OCI-LY3 (cell line): Measurements from ENCODE around the gene CNIH3.

Experiments
- H2AFZ ChIP-seq: fragments of 200-600, 300-600 bp; shearing (Covaris generic); 2 replicates; pipeline ENCODE4 v1.6.0; 2014; ENCODE audit warnings: antibody characterized with exemption, low read depth, low read length
- H3K27ac ChIP-seq: fragments of 200-600, 300-600 bp; sonication (generic); 2 replicates; pipeline ENCODE4 v1.5.1; 2014; ENCODE audit warnings: mild to moderate bottlenecking, low read length, moderate library complexity, mixed read lengths
- H3K27me3 ChIP-seq: fragments of 200-600, 300-600 bp; sonication (generic); 2 replicates; pipeline ENCODE4 v1.6.1; 2014; ENCODE audit warnings: low read depth, low read length, mixed read lengths
- H3K36me3 ChIP-seq: fragments of 200-600, 300-600 bp; sonication (generic); replicated peaks from 2 replicates; pipeline ENCODE3; 2014; ENCODE audit warnings: low read depth, low read length, mixed read lengths
- H3K4me1 ChIP-seq: fragments of 300-600, 200-600 bp; sonication (generic); 2 replicates; pipeline ENCODE4 v1.6.1; 2014; ENCODE audit warnings: low read length, mixed read lengths
- H3K4me2 ChIP-seq: fragments of 200-600, 300-600 bp; sonication (generic); 2 replicates; pipeline ENCODE4 v1.6.1; 2014; ENCODE audit warnings: low read length, mixed read lengths
- H3K4me3 ChIP-seq: fragments of 300-600, 200-600 bp; sonication (generic); 2 replicates; pipeline ENCODE4 v1.5.1; 2014; ENCODE audit warnings: antibody characterized with exemption, mild to moderate bottlenecking, low read length, moderate library complexity
- H3K79me2 ChIP-seq: fragments of 300-600, 200-600 bp; shearing (Covaris generic); 2 replicates; pipeline ENCODE4 v1.6.1; 2014; ENCODE audit warnings: mild to moderate bottlenecking, low read length, mixed read lengths
- H3K9ac ChIP-seq: fragments of 300-600, 200-600 bp; shearing (Covaris generic); 2 replicates; pipeline ENCODE4 v1.6.0; 2014; ENCODE audit warnings: mild to moderate bottlenecking, low read length, moderate library complexity
- H3K9me3 ChIP-seq: fragments of 200-600, 300-600 bp; shearing (Covaris generic); 2 replicates; pipeline ENCODE4 v1.6.1; 2014; ENCODE audit warnings: low read length, mixed read lengths; ENCODE audit not compliant: insufficient read depth
- H4K20me1 ChIP-seq: fragments of 200-600, 300-600 bp; sonication (generic); 2 replicates; pipeline ENCODE4 v1.6.1; 2016; ENCODE audit warnings: low read length, mixed read lengths; ENCODE audit not compliant: insufficient read depth
- EZH2phosphoT487 ChIP-seq: fragments of 200-600 bp; shearing (Covaris generic); IDR thresholded peaks from 2 replicates; pipeline ENCODE4 v1.6.1; 2018; ENCODE audit warnings: antibody characterized with exemption, mixed run types, low read depth
- TF ChIP-seq, protein P1 (sequence below): fragments of 200-600, 300-600 bp; sonication (generic); IDR thresholded peaks from 2 replicates; pipeline ENCODE4 v1.5.1; 2014; ENCODE audit warnings: antibody characterized with exemption, low read length, low read depth

Gene CNIH3

DNA sequence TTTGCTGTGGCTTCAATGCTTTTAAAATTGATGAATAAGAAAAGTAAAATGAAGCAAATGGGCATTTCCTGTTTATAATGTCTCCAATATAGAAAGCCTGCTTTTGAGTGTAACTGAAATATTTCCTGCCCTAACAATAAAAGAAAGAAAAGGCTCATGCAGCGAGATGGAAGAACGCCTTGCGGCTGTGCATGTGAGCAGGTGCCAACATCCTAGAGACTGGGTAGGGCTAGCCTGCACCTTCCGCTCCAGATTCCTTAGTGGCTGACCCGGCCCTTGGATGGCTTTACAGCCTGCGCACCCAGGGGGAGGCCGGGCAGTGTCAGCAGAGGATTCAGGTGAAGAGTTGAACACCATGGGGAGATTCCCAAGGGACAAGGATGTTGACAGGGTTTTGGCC, 21.8 kb downstream of the CNIH3 start:
- H3K9ac ChIP-seq, result no peak overlapping the region
- no peak overlapping the region for H3K27ac ChIP-seq
- H3K27me3 ChIP-seq, result peaks cover 26% of the 10 kb centered on the region
- no peaks in the 10 kb centered on the region for H3K79me2 ChIP-seq
- no peak overlapping the region for H3K4me3 ChIP-seq
- no peaks in the 10 kb centered on the region for H3K9me3 ChIP-seq
- no peaks in the 10 kb centered on the region for H3K36me3 ChIP-seq
- peaks cover 10% of the 10 kb centered on the region for H3K4me1 ChIP-seq
- H2AFZ ChIP-seq, result no peak overlapping the region
- no peak overlapping the region for H3K4me2 ChIP-seq
- no peaks in the 10 kb centered on the region for H4K20me1 ChIP-seq
- TF ChIP-seq, protein P1, sequence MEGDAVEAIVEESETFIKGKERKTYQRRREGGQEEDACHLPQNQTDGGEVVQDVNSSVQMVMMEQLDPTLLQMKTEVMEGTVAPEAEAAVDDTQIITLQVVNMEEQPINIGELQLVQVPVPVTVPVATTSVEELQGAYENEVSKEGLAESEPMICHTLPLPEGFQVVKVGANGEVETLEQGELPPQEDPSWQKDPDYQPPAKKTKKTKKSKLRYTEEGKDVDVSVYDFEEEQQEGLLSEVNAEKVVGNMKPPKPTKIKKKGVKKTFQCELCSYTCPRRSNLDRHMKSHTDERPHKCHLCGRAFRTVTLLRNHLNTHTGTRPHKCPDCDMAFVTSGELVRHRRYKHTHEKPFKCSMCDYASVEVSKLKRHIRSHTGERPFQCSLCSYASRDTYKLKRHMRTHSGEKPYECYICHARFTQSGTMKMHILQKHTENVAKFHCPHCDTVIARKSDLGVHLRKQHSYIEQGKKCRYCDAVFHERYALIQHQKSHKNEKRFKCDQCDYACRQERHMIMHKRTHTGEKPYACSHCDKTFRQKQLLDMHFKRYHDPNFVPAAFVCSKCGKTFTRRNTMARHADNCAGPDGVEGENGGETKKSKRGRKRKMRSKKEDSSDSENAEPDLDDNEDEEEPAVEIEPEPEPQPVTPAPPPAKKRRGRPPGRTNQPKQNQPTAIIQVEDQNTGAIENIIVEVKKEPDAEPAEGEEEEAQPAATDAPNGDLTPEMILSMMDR, result no peak
- no peak for TF ChIP-seq EZH2phosphoT487

- no peak for TF ChIP-seq EZH2phosphoT487
- TF ChIP-seq, protein P1, result no peak
- no peaks in the 10 kb centered on the region for H4K20me1 ChIP-seq
- H3K4me3 ChIP-seq, result no peak overlapping the region
- H3K27ac ChIP-seq, result no peak overlapping the region
- no peaks in the 10 kb centered on the region for H3K36me3 ChIP-seq
- peaks cover 10% of the 10 kb centered on the region for H3K4me1 ChIP-seq
- peaks cover 26% of the 10 kb centered on the region for H3K27me3 ChIP-seq
- no peaks in the 10 kb centered on the region for H3K79me2 ChIP-seq
- H3K4me2 ChIP-seq, result no peak overlapping the region
- no peak overlapping the region for H2AFZ ChIP-seq
- no peak overlapping the region for H3K9ac ChIP-seq
- no peaks in the 10 kb centered on the region for H3K9me3 ChIP-seq
Observed at GRCh38 chr1:224639426-224639975, 23.4 kb downstream of the CNIH3 start.

DNA sequence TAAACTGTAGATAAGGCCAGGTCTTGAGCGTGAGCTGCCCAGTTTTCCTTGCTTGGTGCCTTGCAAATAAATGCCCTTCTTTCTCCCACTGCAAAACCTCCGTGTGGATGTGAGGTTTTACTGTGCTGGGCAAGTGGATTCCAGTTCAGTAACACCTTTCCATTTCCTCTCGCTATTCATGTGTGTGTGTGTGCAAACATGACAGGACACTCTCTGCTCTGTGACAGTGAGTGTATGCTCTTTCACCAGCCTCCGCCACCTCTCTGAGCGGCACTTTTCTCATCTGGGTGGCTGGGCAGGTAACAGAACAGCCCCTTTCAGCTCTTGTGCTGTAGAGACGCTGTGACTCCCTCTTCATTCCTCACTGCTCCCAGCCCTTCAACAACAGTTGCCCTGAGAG, 23.9 kb downstream of the CNIH3 start:
- Histone ChIP-seq H2AFZ (no peak overlapping the region), H3K4me3 (no peak overlapping the region), H3K27ac (no peak overlapping the region), H3K4me1 (peaks cover 10% of the 10 kb centered on the region), H3K9me3 (no peaks in the 10 kb centered on the region), H3K27me3 (peaks cover 26% of the 10 kb centered on the region), H4K20me1 (no peaks in the 10 kb centered on the region), H3K79me2 (no peaks in the 10 kb centered on the region), H3K9ac (no peak overlapping the region), H3K4me2 (no peak overlapping the region), H3K36me3 (no peaks in the 10 kb centered on the region)
- no peak for TF ChIP-seq EZH2phosphoT487
- TF ChIP-seq, protein P1, result no peak

GRCh38 chr1:224640587-224640986, 24.5 kb downstream of the CNIH3 start:
- Histone ChIP-seq H3K9me3 (no peaks in the 10 kb centered on the region), H3K4me3 (peak overlapping the region; percentile 45), H3K27ac (no peak overlapping the region), H3K27me3 (peaks cover 26% of the 10 kb centered on the region), H3K4me2 (peak overlapping the region; percentile 60), H2AFZ (peak overlapping the region; percentile 50; the same call in 1 of the 2 replicates), H3K9ac (no peak overlapping the region), H3K36me3 (no peaks in the 10 kb centered on the region), H3K4me1 (peaks cover 10% of the 10 kb centered on the region), H3K79me2 (no peaks in the 10 kb centered on the region), H4K20me1 (no peaks in the 10 kb centered on the region)
- TF ChIP-seq, protein P1, result no peak
- TF ChIP-seq EZH2phosphoT487, result no peak
